Activated B cell treated with CpG ODN at 0.5 μM for 24 hours (primary cell): ENCODE measurements around the gene RPS15. TPM values are rescaled to one million over a fixed set of nuclear protein-coding genes. Genes with fewer than 3 reads are reported as not detected.

Experiments
- ATAC-seq: fragments of 200-7000 bp; cut with Tn5 transposase; one replicate; pipeline ENCODE4 v1.10.0; 2021; ENCODE audit warnings: low read depth, mild to moderate bottlenecking, moderate library complexity
- CTCF ChIA-PET: fragments of 350-600 bp; sonication (Branson Sonifier 250); formaldehyde crosslinking; loops from one replicate; lab custom pipeline; 2021; ENCODE audit warnings: antibody characterized with exemption; lab: Charles Lee
- POLR2A ChIA-PET: fragments of 350-600 bp; sonication (Branson Sonifier 250); formaldehyde crosslinking; loops from one replicate; lab custom pipeline; 2021; ENCODE audit warnings: antibody characterized with exemption; lab: Charles Lee
- DNase-seq: peaks from one replicate; pipeline ENCODE4 v3.0.0; 2022
- H3K27ac Mint-ChIP-seq: one replicate; pipeline ENCODE4 v1.8.0; 2020; ENCODE audit warnings: mixed read lengths
- H3K27me3 Mint-ChIP-seq: one replicate; pipeline ENCODE4 v1.8.0; 2021; ENCODE audit warnings: mixed read lengths
- H3K36me3 Mint-ChIP-seq: one replicate; pipeline ENCODE4 v1.8.0; 2021; ENCODE audit warnings: low read depth, mixed read lengths
- H3K4me1 Mint-ChIP-seq: one replicate; pipeline ENCODE4 v1.8.0; 2021; ENCODE audit warnings: mixed read lengths
- H3K4me3 Mint-ChIP-seq: one replicate; pipeline ENCODE4 v1.8.0; 2020; ENCODE audit warnings: mild to moderate bottlenecking, mixed read lengths
- H3K9me3 Mint-ChIP-seq: one replicate; pipeline ENCODE4 v1.8.0; 2020; ENCODE audit warnings: mixed read lengths
- intact Hi-C: fragments of 100-400 bp; cut with micrococcal nuclease; formaldehyde crosslinking; loops from one replicate; pipeline ENCODE4 v1.15.1; 2024
- total RNA-seq: library from RNA; stranded (reverse); gene quantifications from 2 replicates; pipeline ENCODE4 v1.2.3, GENCODE V29; 2022
- TF ChIP-seq, protein P1 (sequence below): fragments of 200-600 bp; IDR thresholded peaks from one replicate; pipeline ENCODE4 v1.8.0; 2022; ENCODE audit warnings: antibody characterized with exemption, mild to moderate bottlenecking

The RPS15 gene
- total RNA-seq, 1 donor from 2014 or later = 1,788 TPM

DNA sequence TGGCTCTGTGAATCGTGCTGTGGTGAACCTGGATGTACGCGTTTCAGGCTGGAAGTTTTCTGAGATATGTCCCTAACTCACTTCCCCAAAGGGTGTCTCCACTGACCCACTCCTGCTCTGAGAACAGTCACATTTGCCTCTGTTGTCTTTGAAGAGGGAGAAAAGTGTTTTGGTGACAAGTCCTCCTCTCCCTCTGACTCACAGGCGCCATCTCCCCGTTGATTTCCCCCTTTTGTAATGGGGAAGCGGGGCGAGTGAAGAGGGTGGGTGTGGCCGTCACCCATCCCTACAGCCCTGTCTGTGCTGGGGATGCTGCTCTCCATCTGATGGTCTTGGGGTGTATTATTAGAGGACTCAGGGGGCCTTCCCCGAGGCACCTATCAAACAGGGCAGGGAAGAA, 21.3 kb downstream of the RPS15 start:
- ATAC-seq = no peak
- no peak for DNase-seq
- intact Hi-C loops = no loop called here
- ChIA-PET POLR2A (no interaction called here), CTCF (no interaction called here)
- Mint-ChIP-seq H3K27ac (no peak overlapping the region), H3K27me3 (peaks cover 11% of the 10 kb centered on the region), H3K4me3 (no peak overlapping the region), H3K9me3 (no peaks in the 10 kb centered on the region), H3K36me3 (peaks cover 2% of the 10 kb centered on the region), H3K4me1 (peaks cover 11% of the 10 kb centered on the region)
- TF ChIP-seq, protein P1, sequence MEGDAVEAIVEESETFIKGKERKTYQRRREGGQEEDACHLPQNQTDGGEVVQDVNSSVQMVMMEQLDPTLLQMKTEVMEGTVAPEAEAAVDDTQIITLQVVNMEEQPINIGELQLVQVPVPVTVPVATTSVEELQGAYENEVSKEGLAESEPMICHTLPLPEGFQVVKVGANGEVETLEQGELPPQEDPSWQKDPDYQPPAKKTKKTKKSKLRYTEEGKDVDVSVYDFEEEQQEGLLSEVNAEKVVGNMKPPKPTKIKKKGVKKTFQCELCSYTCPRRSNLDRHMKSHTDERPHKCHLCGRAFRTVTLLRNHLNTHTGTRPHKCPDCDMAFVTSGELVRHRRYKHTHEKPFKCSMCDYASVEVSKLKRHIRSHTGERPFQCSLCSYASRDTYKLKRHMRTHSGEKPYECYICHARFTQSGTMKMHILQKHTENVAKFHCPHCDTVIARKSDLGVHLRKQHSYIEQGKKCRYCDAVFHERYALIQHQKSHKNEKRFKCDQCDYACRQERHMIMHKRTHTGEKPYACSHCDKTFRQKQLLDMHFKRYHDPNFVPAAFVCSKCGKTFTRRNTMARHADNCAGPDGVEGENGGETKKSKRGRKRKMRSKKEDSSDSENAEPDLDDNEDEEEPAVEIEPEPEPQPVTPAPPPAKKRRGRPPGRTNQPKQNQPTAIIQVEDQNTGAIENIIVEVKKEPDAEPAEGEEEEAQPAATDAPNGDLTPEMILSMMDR = no peak

GRCh38 chr19:1460033-1460995, 22.1 kb downstream of the RPS15 start:
- H3K27ac Mint-ChIP-seq = no peak overlapping the region

DNA sequence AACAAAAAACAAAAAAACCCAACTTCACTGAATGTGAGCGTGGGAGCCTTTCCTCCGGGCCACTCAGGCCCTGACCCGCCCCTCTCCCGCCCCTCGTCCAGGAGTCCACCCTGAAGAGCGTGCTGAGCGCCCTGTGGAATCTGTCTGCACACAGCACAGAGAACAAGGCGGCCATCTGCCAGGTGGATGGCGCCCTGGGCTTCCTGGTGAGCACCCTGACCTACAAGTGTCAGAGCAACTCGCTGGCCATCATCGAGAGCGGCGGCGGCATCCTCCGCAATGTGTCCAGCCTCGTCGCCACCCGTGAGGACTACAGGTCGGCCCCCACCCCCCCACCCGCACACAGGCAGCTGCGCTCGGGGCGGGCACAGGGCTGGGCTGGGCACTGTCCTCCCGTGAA, 23.7 kb downstream of the RPS15 start:
- TF ChIP-seq, protein P1 = no peak
- intact Hi-C loops = loop anchor here (10.0 kb wide), 1 partner anchor 303 kb away; no protein-coding TSS in a partner anchor
- POLR2A ChIA-PET = interaction anchor here (0.7 kb wide), 1 partner anchor 10 kb away, joined by 10 read pairs; no protein-coding TSS in a partner anchor

More at GRCh38 chr19:1460033-1460995, 22.1 kb downstream of the RPS15 start:
- Mint-ChIP-seq H3K4me3 (no peak overlapping the region), H3K4me1 (peaks cover 6% of the 10 kb centered on the region), H3K36me3 (peaks cover 2% of the 10 kb centered on the region), H3K27me3 (peaks cover 8% of the 10 kb centered on the region), H3K9me3 (no peaks in the 10 kb centered on the region)
- no peak for ATAC-seq
- ChIA-PET POLR2A (no interaction called here), CTCF (no interaction called here)
- intact Hi-C loops = loop anchor here (10.0 kb wide), 1 partner anchor 304 kb away; no protein-coding TSS in a partner anchor
- no peak for DNase-seq
- TF ChIP-seq, protein P1 = no peak

GRCh38 chr19:1465191-1466016, 27.2 kb downstream of the RPS15 start:
- ChIA-PET CTCF (no interaction called here), POLR2A (interaction anchor here (0.9 to 1.0 kb wide), 2 partner anchors 14 to 202 kb away, joined by 3 read pairs; no protein-coding TSS in a partner anchor)
- H3K4me1 Mint-ChIP-seq = peaks cover 10% of the 10 kb centered on the region
- ATAC-seq = no peak
- no peaks in the 10 kb centered on the region for H3K36me3 Mint-ChIP-seq
- no peak for DNase-seq
- intact Hi-C loops = loop anchor here (10.0 kb wide), 1 partner anchor 299 kb away; no protein-coding TSS in a partner anchor
- no peak overlapping the region for H3K4me3 Mint-ChIP-seq
- H3K27ac Mint-ChIP-seq = no peak overlapping the region
- no peaks in the 10 kb centered on the region for H3K27me3 Mint-ChIP-seq
- H3K9me3 Mint-ChIP-seq = no peaks in the 10 kb centered on the region
- TF ChIP-seq, protein P1 = no peak

More for the DNA sequence above, 23.7 kb downstream of the RPS15 start:
- H3K27ac Mint-ChIP-seq = no peak overlapping the region
- CTCF ChIA-PET = no interaction called here
- no peak for ATAC-seq
- peaks cover 2% of the 10 kb centered on the region for H3K36me3 Mint-ChIP-seq
- peaks cover 3% of the 10 kb centered on the region for H3K4me1 Mint-ChIP-seq
- DNase-seq = no peak
- no peak overlapping the region for H3K4me3 Mint-ChIP-seq
- peaks cover 3% of the 10 kb centered on the region for H3K27me3 Mint-ChIP-seq
- no peaks in the 10 kb centered on the region for H3K9me3 Mint-ChIP-seq
